Esophagus mucosa (tissue), 1 donor: Measurements from ENCODE around the gene SMYD3. TPM values are rescaled to one million over a fixed set of nuclear protein-coding genes. Genes with fewer than 3 reads are reported as not detected.
"Not testable (repeated sequence)": the region's sequence is repeated elsewhere in the genome, so short reads cannot be mapped to it uniquely, and the experiment has no call there.

Experiments used
- ATAC-seq: fragments of 200-7000 bp; cut with Tn5 transposase; one replicate; pipeline ENCODE4 v1.9.1; 2020
- total RNA-seq: library from RNA; stranded (reverse); gene quantifications from one replicate; pipeline ENCODE4 v1.2.4, GENCODE V29; 2023
- donor health status: DM: yes; HTN: yes; CAD: no.

Gene SMYD3
- total RNA-seq, 1 donor from 2014 or later, result 6.9 TPM

DNA sequence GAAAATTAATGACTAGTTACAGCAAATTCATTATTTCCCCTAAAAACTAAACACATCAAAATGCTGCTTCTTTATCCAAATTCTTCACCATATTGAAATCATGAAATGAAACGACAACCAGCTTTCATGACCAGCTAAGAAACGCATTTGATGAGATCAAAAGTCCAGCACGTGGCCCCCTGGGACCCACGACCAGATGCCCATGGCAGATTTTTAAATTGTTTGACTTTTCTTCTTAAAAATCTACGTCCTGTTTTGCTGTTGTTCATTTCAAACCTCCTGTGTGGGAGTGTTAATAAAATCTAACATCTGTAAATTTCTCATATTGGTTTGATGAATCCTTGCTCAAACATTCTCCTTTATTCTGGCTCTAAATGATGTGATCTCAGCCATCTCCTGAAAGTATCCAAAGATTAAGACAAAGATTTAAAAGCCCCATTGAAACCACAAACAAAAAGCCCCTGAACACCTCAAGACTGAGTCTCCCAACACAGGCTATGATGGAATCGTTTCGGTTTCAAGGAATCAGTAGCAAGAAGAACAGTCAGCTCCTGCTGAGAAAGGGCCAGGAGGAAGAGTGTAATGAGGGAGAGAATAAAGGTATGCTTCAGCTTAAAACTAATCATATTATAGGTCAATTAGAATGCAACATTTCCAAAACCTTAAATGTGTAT lies 523.6 kb downstream of the SMYD3 start:
- ATAC-seq, result no peak

DNA sequence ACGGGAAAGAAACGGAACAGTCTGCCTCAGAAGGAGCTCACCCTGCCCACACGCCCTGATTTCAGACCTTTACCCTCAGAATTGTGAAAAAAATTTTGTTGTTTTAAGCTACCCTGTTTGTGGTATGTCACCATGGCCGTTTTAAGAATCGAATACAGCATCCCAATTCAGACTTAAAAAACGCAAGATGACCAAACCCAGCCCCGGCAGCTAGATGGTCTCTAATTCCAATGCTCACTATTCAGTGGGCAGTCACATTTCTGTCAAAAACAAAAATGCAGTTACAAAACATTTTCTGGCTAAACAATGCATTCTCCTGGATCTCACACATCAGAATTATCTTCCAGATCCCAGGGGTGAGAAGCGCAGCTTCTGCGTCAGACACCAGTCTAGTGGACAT lies 527.5 kb downstream of the SMYD3 start:
- no peak for ATAC-seq

- ATAC-seq, result no peak
These were observed 528.2 kb downstream of the SMYD3 start for GRCh38 chr1:245978915-245979314.

DNA sequence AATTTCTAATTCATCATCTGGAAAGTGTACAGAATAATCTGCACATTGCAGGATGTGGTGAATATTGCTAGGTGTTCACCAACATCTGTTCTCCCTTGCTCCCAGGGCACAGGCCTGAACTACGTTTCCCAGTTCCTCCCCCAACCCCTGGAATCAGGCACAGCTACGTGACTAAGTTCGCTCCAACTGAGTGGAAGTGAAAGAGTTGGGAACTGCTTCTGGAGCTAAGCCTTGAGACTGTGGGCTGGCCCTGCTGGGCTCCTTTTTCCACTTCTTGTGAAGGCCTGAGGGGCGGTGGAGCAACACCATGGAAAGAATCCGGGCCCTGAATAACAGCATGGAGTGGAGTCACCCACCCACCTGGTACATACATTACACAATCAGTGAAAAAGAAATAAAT lies 534.6 kb downstream of the SMYD3 start:
- no peak for ATAC-seq

- no peak for ATAC-seq
These were observed 535.4 kb downstream of the SMYD3 start for GRCh38 chr1:245971711-245972085.

DNA sequence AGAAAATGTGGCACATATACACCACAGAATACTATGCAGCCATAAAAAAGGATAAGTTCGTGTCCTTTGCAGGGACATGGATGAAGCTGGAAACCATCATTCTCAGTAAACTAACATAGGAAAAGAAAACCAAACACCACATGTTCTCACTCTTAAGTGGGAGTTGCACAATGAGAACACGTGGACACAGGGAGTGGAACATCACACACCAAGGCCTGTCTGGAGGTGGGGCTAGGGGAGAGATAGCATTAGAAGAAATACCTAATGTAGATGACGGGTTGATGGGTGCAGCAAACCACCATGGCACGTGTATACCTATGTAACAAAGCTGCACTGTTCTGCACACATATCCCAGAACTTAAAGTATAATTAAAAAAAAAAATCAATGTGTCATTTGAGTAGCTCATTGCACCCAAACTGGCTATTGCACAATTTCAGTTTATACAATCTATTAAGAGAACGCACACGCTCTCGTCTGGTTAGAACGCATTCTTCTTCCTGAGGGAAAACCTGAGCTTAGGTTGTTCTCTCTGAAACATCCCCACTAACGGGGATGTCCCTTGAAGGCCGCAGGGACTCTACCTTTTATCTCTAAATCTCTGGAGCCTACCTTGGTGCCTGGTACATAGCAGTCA lies 535.9 kb downstream of the SMYD3 start:
- not testable (repeated sequence) for ATAC-seq

DNA sequence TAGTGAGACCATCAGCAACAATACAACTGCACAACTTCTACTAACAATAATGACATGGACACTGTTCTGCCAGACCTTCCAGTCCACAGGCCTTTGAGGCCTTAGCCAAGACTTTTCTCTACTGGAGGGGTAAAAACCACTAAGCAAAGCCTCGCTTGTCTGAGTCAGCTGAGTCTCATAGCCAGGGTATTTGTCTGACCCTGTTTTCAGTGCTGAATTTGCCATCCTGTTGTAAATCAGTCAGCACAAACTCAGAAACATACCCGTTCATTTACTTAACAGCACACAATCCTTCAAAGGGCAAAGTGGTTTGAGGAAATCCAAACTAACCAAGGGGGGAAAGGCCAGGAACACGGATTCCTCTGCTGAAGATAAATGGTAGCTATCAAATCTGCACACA lies 537.8 kb downstream of the SMYD3 start:
- no peak for ATAC-seq

DNA sequence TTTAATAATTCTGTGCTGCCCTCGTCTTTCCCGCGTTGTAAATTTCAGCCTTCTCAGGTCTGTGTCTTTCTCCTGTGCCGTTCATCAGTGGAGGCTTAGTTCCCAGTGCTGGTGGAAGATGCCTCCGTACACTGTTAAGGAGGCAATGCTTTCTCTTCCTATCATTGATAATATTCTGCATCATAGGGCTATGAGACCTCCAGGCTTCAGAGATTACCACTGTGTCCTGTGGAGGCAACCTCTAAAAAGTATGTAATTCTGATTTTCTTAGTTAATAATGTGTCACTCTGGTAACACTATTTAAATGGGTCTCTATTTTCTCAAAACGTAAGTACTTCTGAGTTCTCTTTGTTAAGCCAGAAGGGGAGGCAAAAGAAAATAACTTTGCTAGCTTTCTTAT lies 538.3 kb downstream of the SMYD3 start:
- ATAC-seq, result no peak

DNA sequence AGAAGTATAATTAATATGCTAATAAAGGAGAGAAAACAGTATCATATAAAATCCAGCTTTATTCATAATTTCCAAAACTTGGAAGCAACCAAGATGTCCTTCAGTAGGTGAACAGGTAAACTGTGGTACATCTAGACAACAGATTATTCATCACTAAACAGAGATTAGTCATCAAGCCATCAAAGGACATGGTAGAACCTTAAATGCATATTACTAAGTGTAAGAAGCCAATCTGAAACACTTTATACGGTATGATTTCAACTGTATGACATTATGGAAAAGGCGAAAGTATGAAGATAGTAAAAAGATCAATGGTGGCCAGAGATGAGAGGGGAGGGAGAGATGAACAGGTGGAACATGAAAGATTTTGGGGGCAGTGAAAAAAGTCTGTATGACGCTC lies 541.7 kb downstream of the SMYD3 start:
- no peak for ATAC-seq

DNA sequence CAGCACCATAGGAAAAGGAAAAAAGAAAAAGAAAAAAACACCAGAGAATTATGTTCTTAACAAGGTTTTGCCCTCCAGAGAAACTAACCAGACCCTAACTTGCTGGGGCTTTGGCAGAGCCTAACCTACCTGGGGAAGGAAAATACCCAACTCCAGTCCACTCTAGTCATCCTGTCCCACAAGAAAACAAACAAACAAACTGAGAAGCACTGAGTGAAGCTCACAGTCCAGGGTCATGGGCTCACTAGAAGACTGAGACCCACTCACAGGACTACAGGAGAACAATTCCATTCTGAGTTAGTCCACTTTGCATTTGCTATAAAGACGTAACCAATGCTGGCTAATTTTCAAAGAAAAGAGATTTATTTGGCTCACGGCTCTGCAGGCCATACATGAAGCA lies 543.4 kb downstream of the SMYD3 start:
- ATAC-seq, result no peak

- no peak for ATAC-seq
These were observed 544.6 kb downstream of the SMYD3 start for GRCh38 chr1:245962453-245962852.

DNA sequence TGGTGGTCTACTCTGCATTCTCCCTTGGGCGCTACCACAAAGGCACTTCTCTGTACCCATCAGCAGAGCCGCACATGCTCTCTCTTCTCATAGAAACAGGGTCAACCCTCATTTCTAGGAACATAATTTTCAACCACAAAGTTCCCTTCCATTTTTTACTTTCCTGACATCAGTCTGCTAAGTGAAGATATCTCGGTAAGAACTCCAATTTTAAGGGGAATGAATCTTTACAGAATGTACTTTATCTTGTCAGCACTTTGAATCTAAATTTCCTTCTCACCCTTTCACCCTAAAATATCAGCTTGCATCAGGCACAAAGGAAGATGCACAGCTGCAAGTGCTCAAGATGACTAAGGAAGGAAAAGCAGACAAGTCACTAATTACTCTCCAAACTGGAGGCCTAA lies 545.9 kb downstream of the SMYD3 start:
- ATAC-seq, result no peak

DNA sequence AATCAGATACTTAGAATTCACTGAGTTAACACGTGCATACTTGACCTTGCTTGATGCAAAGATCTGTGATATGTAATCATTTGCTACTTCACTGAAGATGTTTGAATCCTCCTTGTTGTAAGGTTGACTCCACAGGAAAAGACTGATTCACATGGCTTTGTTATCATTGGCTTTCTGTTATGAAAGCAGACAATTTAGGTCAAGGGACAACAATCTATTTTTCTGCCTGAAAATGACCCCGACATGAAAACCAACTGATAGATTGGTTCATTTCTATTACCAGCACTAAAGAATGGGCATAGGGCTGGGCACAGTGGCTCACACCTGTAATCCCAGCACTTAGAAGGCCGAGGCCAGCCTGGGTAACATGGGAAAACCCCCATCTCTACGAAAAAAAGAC lies 546.9 kb downstream of the SMYD3 start:
- no peak for ATAC-seq

DNA sequence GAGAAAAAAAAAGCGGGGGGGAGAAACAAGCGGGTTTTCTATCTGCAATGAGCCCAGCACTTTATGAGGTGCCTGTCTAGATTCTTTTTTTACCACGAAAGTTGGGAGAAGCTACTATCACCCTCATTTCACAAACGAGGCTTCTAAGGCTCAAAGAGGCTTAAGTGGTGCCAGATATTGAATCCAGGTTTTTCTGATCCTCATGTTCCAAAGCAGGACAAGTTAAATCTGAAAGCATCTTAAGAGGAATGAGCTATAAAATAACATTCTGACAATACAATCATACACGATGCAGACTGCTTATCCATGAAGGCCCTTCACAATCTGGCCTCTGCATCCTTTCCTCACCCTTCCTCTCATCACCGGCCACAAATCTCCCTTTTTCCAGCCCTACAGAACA lies 549.1 kb downstream of the SMYD3 start:
- no peak for ATAC-seq

DNA sequence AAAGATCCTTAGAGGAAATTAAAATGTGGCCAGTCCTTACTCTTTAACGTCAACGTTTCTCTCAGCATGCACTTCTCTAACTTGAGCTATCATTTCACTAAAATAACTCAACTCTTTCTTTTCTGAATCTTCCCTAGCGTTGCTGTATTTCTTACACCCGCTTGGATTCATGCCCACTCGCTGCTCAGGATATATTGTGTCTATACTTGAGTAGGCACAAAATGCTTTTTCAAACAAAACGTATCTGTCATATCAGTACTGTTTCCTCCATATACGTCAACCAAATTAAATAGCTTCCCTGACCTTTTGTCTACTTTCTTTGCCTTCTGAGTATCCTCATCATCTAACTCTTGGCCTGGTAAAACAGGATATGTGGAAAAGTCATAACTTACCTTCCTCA lies 549.7 kb downstream of the SMYD3 start:
- no peak for ATAC-seq

DNA sequence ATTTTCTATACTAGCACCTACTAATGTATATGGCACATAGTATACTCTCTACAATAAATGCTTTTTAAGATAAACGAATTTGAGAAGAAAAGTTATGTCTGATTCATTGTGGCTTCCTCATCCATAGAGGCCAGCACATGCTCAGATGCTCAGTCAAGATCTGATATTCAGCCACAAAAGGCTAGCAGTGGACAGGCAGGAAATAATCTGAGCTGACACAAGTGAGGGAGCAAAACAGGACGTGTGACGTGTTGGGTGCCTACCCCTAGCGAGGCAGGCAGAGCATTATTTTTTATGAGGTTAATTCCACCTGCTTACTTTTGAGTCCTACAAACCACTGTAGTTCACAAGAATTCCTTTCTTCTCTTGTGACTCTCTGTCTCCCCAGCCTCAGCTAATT lies 550.9 kb downstream of the SMYD3 start:
- ATAC-seq, result no peak

- no peak for ATAC-seq
These were observed 553.0 kb downstream of the SMYD3 start for GRCh38 chr1:245953876-245954660.

GRCh38 chr1:245952383-245953026 lies 554.6 kb downstream of the SMYD3 start:
- ATAC-seq, result no peak

DNA sequence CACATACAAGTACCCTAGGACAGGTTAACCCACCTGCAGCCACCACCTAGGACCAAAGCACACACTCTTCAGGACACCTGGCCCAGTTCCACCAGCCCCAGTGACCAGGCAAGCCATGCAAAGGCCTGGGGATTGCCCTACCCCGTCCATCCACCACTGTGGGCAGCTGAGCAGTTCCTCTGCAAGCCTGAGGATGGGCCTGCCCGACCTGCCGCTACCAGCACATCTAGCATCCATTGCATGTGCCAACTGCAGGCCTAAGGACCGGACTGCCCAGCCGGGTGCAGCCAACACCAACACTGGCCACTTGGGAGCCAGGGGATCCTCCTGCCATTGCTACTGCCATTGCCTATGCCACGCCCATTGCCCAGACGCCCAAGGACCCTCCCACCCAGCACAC lies 558.3 kb downstream of the SMYD3 start:
- ATAC-seq, result no peak

GRCh38 chr1:245946905-245947304 lies 560.2 kb downstream of the SMYD3 start:
- no peak for ATAC-seq

DNA sequence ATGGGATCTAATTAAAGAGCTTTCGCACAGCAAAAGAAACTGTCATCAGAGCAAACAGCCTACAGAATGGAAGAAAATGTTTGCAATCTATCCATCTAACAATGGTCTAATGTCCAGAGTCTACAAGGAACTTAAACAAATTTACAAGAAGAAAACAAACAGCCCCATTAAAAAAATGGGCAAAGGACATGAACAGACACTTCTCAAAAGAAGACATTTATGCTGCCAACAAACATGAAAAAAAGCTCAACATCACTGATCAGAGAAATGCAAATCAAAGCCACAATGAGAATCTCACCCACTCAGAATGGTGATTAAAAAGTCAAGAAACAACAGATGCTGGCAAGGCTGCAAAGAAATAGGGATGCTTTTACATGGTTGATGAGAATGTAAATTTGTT lies 561.9 kb downstream of the SMYD3 start:
- ATAC-seq, result not testable (repeated sequence)

GRCh38 chr1:245942856-245943255 lies 564.2 kb downstream of the SMYD3 start:
- ATAC-seq, result no peak

DNA sequence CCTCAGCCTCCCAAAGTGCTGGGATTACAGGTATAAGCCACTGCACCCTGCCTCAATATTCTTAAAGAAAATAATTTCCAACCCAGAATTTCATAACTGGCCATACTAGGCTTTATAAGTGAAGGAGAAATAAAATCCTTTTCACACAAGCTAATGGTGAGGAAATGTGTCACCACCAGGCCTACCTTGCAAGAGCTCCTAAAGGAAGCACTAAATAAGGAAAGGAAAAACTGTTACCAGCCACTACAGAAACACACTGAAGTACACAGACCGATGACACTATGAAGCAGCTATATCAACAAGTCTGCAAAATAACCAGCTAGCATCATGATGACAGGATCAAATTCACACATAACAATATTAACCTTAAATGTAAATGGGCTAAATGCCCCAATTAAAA lies 565.3 kb downstream of the SMYD3 start:
- ATAC-seq, result not testable (repeated sequence)
